BJ (cell line): ENCODE measurements around the gene DGKG. TPM values are rescaled to one million over a fixed set of nuclear protein-coding genes. Genes with fewer than 3 reads are reported as not detected.

Experiments
- CTCF ChIA-PET: fragments of 350-600 bp; formaldehyde crosslinking; extraction: SDS; loops from one replicate; lab custom pipeline; 2021; ENCODE audit warnings: antibody characterized with exemption, inconsistent platforms; lab: Yijun Ruan, JAX
- POLR2A ChIA-PET: fragments of 300-600 bp; sonication (Branson Sonifier 250); formaldehyde crosslinking; extraction: SDS; loops from one replicate; lab custom pipeline; 2021; ENCODE audit warnings: antibody characterized with exemption; lab: Charles Lee
- DNase-seq: peaks from one replicate; pipeline ENCODE4 v3.0.0-alpha.2; 2011; ENCODE audit warnings: low read depth
- H3K27me3 ChIP-seq: 2 replicates; pipeline ENCODE4 v1.6.0; 2011; ENCODE audit warnings: low read length; ENCODE audit not compliant: control insufficient read depth, insufficient read depth
- H3K36me3 ChIP-seq: 2 replicates; pipeline ENCODE4 v1.5.1; 2011; ENCODE audit warnings: low read length; ENCODE audit not compliant: control insufficient read depth, insufficient read depth
- H3K4me3 ChIP-seq: 2 replicates; pipeline ENCODE4 v1.5.1; 2011; ENCODE audit warnings: low read depth, mild to moderate bottlenecking, control low read depth, low read length
- polyA plus RNA-seq: library from polyadenylated mRNA; depleted of rRNA; stranded (reverse); fragments of >200 nt; gene quantifications from 2 replicates; pipeline ENCODE4 v1.2.3, GENCODE V29; 2011
- TF ChIP-seq, protein P1 (sequence below): IDR thresholded peaks from 2 replicates; pipeline ENCODE4 v1.5.1; 2011; ENCODE audit warnings: low read depth, mild to moderate bottlenecking, control low read depth, inconsistent platforms, low read length, moderate library complexity; ENCODE audit not compliant: insufficient read depth

DGKG gene
- polyA plus RNA-seq, 1 experiment: not detected

DNA sequence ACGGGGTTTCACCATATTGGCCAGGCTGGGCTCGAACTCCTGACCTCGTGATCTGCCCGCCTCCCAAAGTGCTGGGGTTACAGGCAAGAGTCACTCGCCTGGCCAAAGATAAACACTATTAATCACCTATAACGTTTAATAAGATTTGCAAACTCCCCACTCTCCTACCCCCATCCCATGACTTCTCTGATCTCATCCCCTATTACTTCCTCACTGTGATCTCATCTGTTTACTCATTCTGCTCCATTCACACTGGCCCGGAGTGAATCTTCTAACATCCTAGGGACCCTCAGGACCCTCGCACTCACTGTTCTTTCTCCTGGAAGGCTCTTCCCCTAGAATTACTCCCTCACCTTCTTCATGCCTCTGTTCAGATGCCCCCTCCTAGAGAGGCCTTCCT lies 78.9 kb downstream of the DGKG start:
- POLR2A ChIA-PET: no interaction called here
- H3K4me3 ChIP-seq: no peak overlapping the region
- H3K36me3 ChIP-seq: no peaks in the 10 kb centered on the region
- CTCF ChIA-PET: interaction anchor here (0.7 to 3.3 kb wide), 2 partner anchors 257 to 306 kb away, joined by 3 to 18 read pairs; no protein-coding TSS in a partner anchor
- DNase-seq: no peak
- TF ChIP-seq, protein P1, sequence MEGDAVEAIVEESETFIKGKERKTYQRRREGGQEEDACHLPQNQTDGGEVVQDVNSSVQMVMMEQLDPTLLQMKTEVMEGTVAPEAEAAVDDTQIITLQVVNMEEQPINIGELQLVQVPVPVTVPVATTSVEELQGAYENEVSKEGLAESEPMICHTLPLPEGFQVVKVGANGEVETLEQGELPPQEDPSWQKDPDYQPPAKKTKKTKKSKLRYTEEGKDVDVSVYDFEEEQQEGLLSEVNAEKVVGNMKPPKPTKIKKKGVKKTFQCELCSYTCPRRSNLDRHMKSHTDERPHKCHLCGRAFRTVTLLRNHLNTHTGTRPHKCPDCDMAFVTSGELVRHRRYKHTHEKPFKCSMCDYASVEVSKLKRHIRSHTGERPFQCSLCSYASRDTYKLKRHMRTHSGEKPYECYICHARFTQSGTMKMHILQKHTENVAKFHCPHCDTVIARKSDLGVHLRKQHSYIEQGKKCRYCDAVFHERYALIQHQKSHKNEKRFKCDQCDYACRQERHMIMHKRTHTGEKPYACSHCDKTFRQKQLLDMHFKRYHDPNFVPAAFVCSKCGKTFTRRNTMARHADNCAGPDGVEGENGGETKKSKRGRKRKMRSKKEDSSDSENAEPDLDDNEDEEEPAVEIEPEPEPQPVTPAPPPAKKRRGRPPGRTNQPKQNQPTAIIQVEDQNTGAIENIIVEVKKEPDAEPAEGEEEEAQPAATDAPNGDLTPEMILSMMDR: no peak
- H3K27me3 ChIP-seq: peaks cover 1% of the 10 kb centered on the region; the same call in 1 of the 2 replicates

DNA sequence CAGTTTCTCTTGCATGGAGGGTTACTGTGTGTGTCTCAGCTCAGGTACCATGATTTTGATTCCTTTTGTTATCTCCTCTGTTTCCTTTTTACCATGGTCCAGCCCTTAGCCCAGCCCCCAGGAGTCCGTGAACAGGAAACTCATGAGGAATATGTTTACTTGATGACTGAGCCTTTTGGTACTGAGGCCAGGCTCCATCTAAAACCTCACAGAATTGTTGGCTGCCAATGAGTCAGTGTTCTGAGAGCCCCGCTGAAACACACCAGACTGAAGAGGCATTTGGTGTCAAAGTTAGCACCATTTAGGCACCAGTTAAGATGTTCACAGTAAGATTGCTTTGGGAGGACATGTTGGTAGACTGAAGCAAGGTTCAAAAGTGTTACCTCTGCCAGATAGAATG lies 80.9 kb downstream of the DGKG start:
- H3K27me3 ChIP-seq: peaks cover 1% of the 10 kb centered on the region
- H3K4me3 ChIP-seq: no peak overlapping the region
- TF ChIP-seq, protein P1: no peak
- ChIA-PET POLR2A (no interaction called here), CTCF (interaction anchor here (0.7 to 3.3 kb wide), 7 partner anchors 19 to 513 kb away, joined by 3 to 18 read pairs (median 4); no protein-coding TSS in a partner anchor)
- DNase-seq: no peak
- H3K36me3 ChIP-seq: no peaks in the 10 kb centered on the region

DNA sequence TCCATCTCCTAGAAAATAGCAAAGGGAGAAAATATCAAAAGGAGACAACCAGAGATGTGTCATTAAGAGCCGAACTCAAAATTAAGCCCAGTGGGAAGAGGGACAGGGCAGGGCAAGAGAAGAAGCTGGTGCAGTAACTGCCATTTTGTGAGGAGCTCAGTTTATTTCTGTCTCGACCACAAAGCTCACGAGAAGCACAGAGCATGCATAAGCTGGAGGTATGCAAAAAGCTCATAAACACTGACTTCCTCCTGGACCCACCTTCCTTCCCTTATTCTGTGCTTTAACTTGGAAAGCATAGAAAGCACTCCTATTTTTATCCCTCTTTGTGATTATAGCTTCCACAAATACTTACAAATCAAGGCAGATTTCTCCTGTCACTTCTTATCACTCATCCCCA lies 81.3 kb downstream of the DGKG start:
- no peak overlapping the region for H3K4me3 ChIP-seq
- ChIA-PET CTCF (interaction anchor here (0.7 to 3.3 kb wide), 5 partner anchors 19 to 304 kb away, joined by 3 to 18 read pairs (median 4); no protein-coding TSS in a partner anchor), POLR2A (no interaction called here)
- TF ChIP-seq, protein P1: no peak
- peaks cover 1% of the 10 kb centered on the region for H3K27me3 ChIP-seq
- H3K36me3 ChIP-seq: no peaks in the 10 kb centered on the region
- no peak for DNase-seq

DNA sequence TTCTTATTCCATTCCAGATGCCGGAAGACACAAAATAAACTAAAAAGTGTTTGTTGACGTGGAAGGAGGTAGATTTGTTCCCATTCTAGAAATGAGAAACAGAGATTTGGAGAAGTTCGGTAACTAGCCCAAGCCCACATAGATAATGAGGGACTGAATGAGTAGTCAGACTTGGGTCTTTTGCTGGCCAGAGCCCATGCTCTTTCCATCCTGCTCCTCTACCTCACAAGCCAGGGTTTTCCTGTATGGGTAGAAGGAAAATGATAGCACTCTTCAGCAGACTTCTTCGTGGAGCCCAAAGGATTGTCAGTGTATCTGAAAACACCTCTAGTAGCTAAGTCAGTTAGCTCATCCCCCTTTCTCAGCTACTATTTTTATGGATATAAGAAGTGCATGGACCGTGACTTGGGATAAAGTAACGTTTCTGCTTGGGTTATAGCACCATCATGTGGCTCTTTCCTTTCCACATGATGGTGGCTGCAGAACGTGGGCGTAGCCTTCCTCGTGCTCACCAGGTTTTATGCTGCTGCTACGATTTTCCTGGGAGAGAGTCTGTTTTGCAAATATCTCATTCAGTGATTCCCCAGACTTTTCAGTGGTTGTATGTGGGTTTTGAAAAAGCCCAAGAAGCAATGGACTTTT lies 84.6 kb downstream of the DGKG start:
- TF ChIP-seq, protein P1: peak; percentile 61
- Histone ChIP-seq H3K4me3 (no peak overlapping the region), H3K36me3 (no peaks in the 10 kb centered on the region), H3K27me3 (peaks cover 1% of the 10 kb centered on the region)
- ChIA-PET CTCF (interaction anchor here (0.5 to 3.5 kb wide), 16 partner anchors 9 to 412 kb away, joined by 3 to 29 read pairs (median 4); no protein-coding TSS in a partner anchor), POLR2A (no interaction called here)
- no peak for DNase-seq

DNA sequence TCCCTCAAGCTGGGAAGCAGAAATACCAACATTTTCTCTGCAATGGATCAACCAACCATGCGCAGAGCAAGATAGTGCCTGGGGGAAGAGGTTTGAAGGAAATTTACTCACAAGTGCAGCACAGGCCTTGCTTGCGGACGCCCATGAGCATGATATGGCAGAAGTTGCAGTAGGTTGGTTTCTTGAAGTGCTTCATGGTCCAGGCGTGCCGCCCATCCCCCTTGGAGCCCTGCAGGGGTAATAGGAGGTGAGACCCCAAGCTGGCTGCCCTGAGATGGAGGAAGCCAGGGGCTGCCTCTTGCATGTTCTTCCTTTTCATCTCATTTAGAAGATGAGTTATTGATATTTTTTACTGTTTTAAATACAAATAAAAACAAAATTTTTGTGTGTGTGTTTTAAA lies 86.6 kb downstream of the DGKG start:
- Histone ChIP-seq H3K27me3 (peaks cover 5% of the 10 kb centered on the region), H3K4me3 (no peak overlapping the region), H3K36me3 (no peaks in the 10 kb centered on the region)
- ChIA-PET POLR2A (no interaction called here), CTCF (interaction anchor here (1.3 to 3.5 kb wide), 3 partner anchors 265 to 295 kb away, joined by 3 to 25 read pairs (median 7); no protein-coding TSS in a partner anchor)
- TF ChIP-seq, protein P1: no peak
- DNase-seq: no peak
